Measurements from ENCODE around the gene FOXL2. TPM values are rescaled to one million over a fixed set of nuclear protein-coding genes. Genes with fewer than 3 reads are reported as not detected.
"Not testable (repeated sequence)": the region's sequence is repeated elsewhere in the genome, so short reads cannot be mapped to it uniquely, and the experiment has no call there.

The FOXL2 gene
- total RNA-seq, 1 experiment from 2014 or later, result 0.22 TPM

GRCh38 chr3:138922400-138922799 is 24.5 kb downstream of the FOXL2 start:
- H2BK5ac ChIP-seq (ENCODE audit: insufficient read length, low read length); H3K27me3 Mint-ChIP-seq (ENCODE audit: low read depth); H2BK15ac ChIP-seq (ENCODE audit: low read depth, low read length); H3K9ac ChIP-seq (ENCODE audit: extremely low read depth, insufficient read length, low read length); H2AK5ac ChIP-seq (ENCODE audit: insufficient read length, low read length); H3K9me3 Mint-ChIP-seq; DNase-seq; H3K27ac ChIP-seq (ENCODE audit: insufficient read length, low read depth, low read length); H4K20me1 ChIP-seq (ENCODE audit: control insufficient read depth, insufficient read depth, insufficient read length); H3K27me3 ChIP-seq (ENCODE audit: insufficient read depth, low read length); H3T11ph ChIP-seq (ENCODE audit: low read length); H3K56ac ChIP-seq (ENCODE audit: insufficient read length, low read depth, low read length); H3K4me1 ChIP-seq (ENCODE audit: insufficient read depth, low read length); H2BK12ac ChIP-seq (ENCODE audit: insufficient read length, low read depth, low read length); H3K4me1 Mint-ChIP-seq; H3K23me2 ChIP-seq (ENCODE audit: insufficient read length, low read depth, low read length, poor library complexity, severe bottlenecking); H3K9me3 ChIP-seq (ENCODE audit: control insufficient read depth, low read depth, low read length); H3K18ac ChIP-seq (ENCODE audit: insufficient read length, low read depth, low read length); H4K91ac ChIP-seq (ENCODE audit: insufficient read length, low read depth, low read length); H3K4me2 ChIP-seq (ENCODE audit: insufficient read depth, insufficient read length, low read length); H2BK120ac ChIP-seq (ENCODE audit: low read depth, low read length, poor library complexity, severe bottlenecking); H4K5ac ChIP-seq (ENCODE audit: insufficient read length, low read depth, low read length); H4K8ac ChIP-seq (replicated peaks; ENCODE audit: insufficient read length, low read depth, low read length); H3K79me2 ChIP-seq (ENCODE audit: insufficient read depth, low read length); H3K4ac ChIP-seq (ENCODE audit: low read depth, low read length); H2BK20ac ChIP-seq (ENCODE audit: low read depth, low read length, poor library complexity, severe bottlenecking); H2AFZ ChIP-seq (ENCODE audit: low read length); H3K79me1 ChIP-seq (ENCODE audit: insufficient read depth, low read depth, low read length, poor library complexity, severe bottlenecking); H3K23ac ChIP-seq (ENCODE audit: insufficient read length, low read depth, low read length); H3K36me3 Mint-ChIP-seq (ENCODE audit: insufficient read depth in 1 of 3, low read depth in 3 of 3); H3K4me3 Mint-ChIP-seq; H3K14ac ChIP-seq (ENCODE audit: insufficient read depth, low read length): not testable (repeated sequence)
- WGBS (ENCODE audit: extremely low coverage, insufficient read length, low lambda C conversion rate), result no CpG with 5 or more reads among the region's 6 CpGs
- peak; percentile 29; the same call in 1 of the 3 replicates for TF ChIP-seq CTCF (conservative IDR thresholded peaks at IDR 0.05)
- peak overlapping the region in 1 of 3 experiments; percentile 72; a peak in 1 of 7 replicates for H3K27ac Mint-ChIP-seq

All from H9 (cell line).